ENCODE results near the gene CEP41.
"Not testable (repeated sequence)": the region's sequence is repeated elsewhere in the genome, so short reads cannot be mapped to it uniquely, and the experiment has no call there.

The CEP41 gene

GRCh38 chr7:130386876-130387275 lies 53.9 kb downstream of the CEP41 start:
- no peak for DNase-seq

- no peak for DNase-seq
Measured at GRCh38 chr7:130385600-130386066, 55.2 kb downstream of the CEP41 start.

- DNase-seq, result no peak
Measured at GRCh38 chr7:130384841-130385599, 55.8 kb downstream of the CEP41 start.

- DNase-seq, result no peak
Measured at GRCh38 chr7:130384371-130384801, 56.4 kb downstream of the CEP41 start.

GRCh38 chr7:130383187-130383980 lies 57.4 kb downstream of the CEP41 start:
- DNase-seq, result no peak

- DNase-seq, result no peak
Measured at GRCh38 chr7:130381468-130382312, 59.1 kb downstream of the CEP41 start.

- DNase-seq, result peak; percentile 16
Measured at GRCh38 chr7:130380861-130381455, 59.9 kb downstream of the CEP41 start.

- no peak for DNase-seq
Measured at GRCh38 chr7:130379921-130380860, 60.6 kb downstream of the CEP41 start, which contains the start of gene CPA1. TSS of gene CPA1 (plus strand) at chr7:130380494. CDS start at chr7:130380521, 27 bp downstream.

- no peak for DNase-seq
Measured at GRCh38 chr7:130379532-130379920, 61.3 kb downstream of the CEP41 start.

- DNase-seq, result no peak
Measured at GRCh38 chr7:130379019-130379418, 61.8 kb downstream of the CEP41 start.

GRCh38 chr7:130377178-130377577 lies 63.6 kb downstream of the CEP41 start:
- DNase-seq, result peak; percentile 41

GRCh38 chr7:130376461-130376860 lies 64.4 kb downstream of the CEP41 start:
- not testable (repeated sequence) for DNase-seq

GRCh38 chr7:130374507-130374906 lies 66.3 kb downstream of the CEP41 start:
- no peak for DNase-seq

- DNase-seq, result peak; percentile 29
Measured at GRCh38 chr7:130372402-130373165, 68.2 kb downstream of the CEP41 start.

GRCh38 chr7:130371046-130371445 lies 69.8 kb downstream of the CEP41 start:
- no peak for DNase-seq

- peak; percentile 21 for DNase-seq
Measured at GRCh38 chr7:130369831-130370550, 70.8 kb downstream of the CEP41 start.

- DNase-seq, result peak; percentile 62
Measured at GRCh38 chr7:130369110-130369711, 71.6 kb downstream of the CEP41 start.

GRCh38 chr7:130367836-130368746 lies 72.7 kb downstream of the CEP41 start:
- DNase-seq, result no peak
